ENCODE measurements around the gene ANO3.

GRCh38 chr11:26578998-26579661, 247.2 kb downstream of the ANO3 start:
- TF ChIP-seq YY1 (IDR thresholded peaks at IDR 0.05; ENCODE audit: insufficient read depth, insufficient read length) = no peak
- TF ChIP-seq ZNF274 (IDR thresholded peaks at IDR 0.05; ENCODE audit: low read depth, low read length) = no peak
- no peak for TF ChIP-seq SUZ12 (IDR thresholded peaks at IDR 0.05; ENCODE audit: extremely low read depth, insufficient read depth, insufficient read length)

Measured in NT2/D1 (cell line).